Measurements from ENCODE around the gene TMEM129. TPM values are rescaled to one million over a fixed set of nuclear protein-coding genes. Genes with fewer than 3 reads are reported as not detected.

TMEM129 gene
- total and polyA plus RNA-seq, 9 donors = 19.7 to 28.4 (median 23.3) TPM

- WGBS (ENCODE audit: insufficient coverage) = 34% methylated on average over 37 of the region's 41 CpGs
- Histone ChIP-seq H3K27ac (ENCODE audit: low read length) (no peak overlapping the region), H3K36me3 (ENCODE audit: control insufficient read depth, insufficient read depth, low read length) (no peaks in the 10 kb centered on the region), H3K4me1 (ENCODE audit: control insufficient read depth, insufficient read depth, low read length) (peaks cover 26% of the 10 kb centered on the region), H3K4me3 (ENCODE audit: low read length) (no peak overlapping the region), H3K27me3 (ENCODE audit: control insufficient read depth, insufficient read depth, low read length) (peaks cover 48% of the 10 kb centered on the region), H3K9me3 (replicated peaks; ENCODE audit: control insufficient read depth, low read depth, low read length) (no peaks in the 10 kb centered on the region)
- no peak for DNase-seq
These were observed 45.3 kb upstream of the TMEM129 start for GRCh38 chr4:1766106-1767060.

DNA sequence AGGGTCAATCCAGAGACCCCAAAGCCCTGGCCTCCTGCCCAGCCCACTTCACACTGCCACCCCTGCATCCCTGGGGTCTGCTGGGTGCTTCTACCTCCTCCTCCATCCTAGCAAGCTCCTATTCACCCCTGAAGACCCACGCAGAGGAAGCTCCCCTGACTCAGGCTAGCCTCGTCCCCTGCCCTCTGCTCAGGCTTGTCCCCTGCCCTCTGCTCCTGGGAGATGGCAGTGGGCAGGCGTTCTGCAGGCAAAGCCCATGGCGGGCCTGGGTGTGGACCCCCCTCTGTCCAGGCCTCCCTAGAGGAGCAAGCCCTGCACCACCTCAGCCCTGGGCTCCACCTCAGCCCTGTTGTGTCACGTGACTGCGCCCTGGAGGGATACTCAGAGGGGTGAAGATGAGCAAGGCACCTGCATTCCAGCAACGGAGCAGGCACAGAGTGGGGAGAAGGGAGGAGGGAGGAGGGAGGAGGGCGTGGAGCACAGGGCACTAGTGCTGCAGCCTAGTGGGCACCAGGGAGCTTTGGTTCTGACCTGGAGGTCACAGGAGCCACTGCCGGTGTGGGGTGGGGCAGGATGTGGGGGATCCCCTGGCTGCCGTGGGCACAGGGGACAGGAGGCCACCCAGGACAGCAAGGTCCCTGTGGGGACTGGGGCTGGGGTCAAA lies 44.4 kb upstream of the TMEM129 start:
- H3K4me1 ChIP-seq (ENCODE audit: control insufficient read depth, insufficient read depth, low read length) = peaks cover 28% of the 10 kb centered on the region
- DNase-seq = no peak
- no peak overlapping the region for H3K27ac ChIP-seq (ENCODE audit: low read length)
- H3K36me3 ChIP-seq (ENCODE audit: control insufficient read depth, insufficient read depth, low read length) = no peaks in the 10 kb centered on the region
- WGBS (ENCODE audit: insufficient coverage) = 77% methylated on average over 8 of the region's 10 CpGs
- no peaks in the 10 kb centered on the region for H3K9me3 ChIP-seq (replicated peaks; ENCODE audit: control insufficient read depth, low read depth, low read length)
- peaks cover 44% of the 10 kb centered on the region for H3K27me3 ChIP-seq (ENCODE audit: control insufficient read depth, insufficient read depth, low read length)
- no peak overlapping the region for H3K4me3 ChIP-seq (ENCODE audit: low read length)

DNA sequence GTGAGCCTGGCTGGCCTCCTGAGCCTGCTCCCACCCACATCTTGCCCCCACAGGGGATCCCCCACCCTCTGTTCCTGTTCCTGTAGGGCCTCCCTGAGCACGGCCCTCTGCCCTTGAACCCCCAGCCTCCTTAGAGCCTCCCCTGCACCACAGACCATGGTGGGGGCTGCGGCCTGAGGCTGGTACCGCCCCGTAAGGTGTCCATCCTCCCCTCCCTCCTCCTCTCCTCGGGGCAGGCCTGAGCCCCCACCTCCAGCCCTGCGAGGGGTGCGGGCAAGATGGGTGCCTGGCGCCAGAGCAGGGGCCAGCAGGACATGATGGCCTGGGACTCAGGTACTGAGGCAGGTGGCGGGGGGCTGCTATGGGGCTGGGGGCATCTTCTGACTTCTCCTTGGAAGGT lies 43.5 kb upstream of the TMEM129 start:
- 94% methylated on average over 3 of the region's 9 CpGs for WGBS (ENCODE audit: insufficient coverage)
- DNase-seq = no peak
- Histone ChIP-seq H3K27me3 (ENCODE audit: control insufficient read depth, insufficient read depth, low read length) (peaks cover 42% of the 10 kb centered on the region), H3K27ac (ENCODE audit: low read length) (no peak overlapping the region), H3K9me3 (replicated peaks; ENCODE audit: control insufficient read depth, low read depth, low read length) (no peaks in the 10 kb centered on the region), H3K4me3 (ENCODE audit: low read length) (no peak overlapping the region), H3K4me1 (ENCODE audit: control insufficient read depth, insufficient read depth, low read length) (peaks cover 34% of the 10 kb centered on the region), H3K36me3 (ENCODE audit: control insufficient read depth, insufficient read depth, low read length) (no peaks in the 10 kb centered on the region)

- Histone ChIP-seq H3K27me3 (ENCODE audit: control insufficient read depth, insufficient read depth, low read length) (peaks cover 32% of the 10 kb centered on the region), H3K27ac (ENCODE audit: low read length) (no peak overlapping the region), H3K4me3 (ENCODE audit: low read length) (no peak overlapping the region), H3K4me1 (ENCODE audit: control insufficient read depth, insufficient read depth, low read length) (peaks cover 38% of the 10 kb centered on the region), H3K36me3 (ENCODE audit: control insufficient read depth, insufficient read depth, low read length) (no peaks in the 10 kb centered on the region), H3K9me3 (replicated peaks; ENCODE audit: control insufficient read depth, low read depth, low read length) (no peaks in the 10 kb centered on the region)
- DNase-seq = peak; percentile 74
- WGBS (ENCODE audit: insufficient coverage) = 2% methylated on average over 31 of the region's 36 CpGs
These were observed 42.5 kb upstream of the TMEM129 start for GRCh38 chr4:1763550-1764080.

DNA sequence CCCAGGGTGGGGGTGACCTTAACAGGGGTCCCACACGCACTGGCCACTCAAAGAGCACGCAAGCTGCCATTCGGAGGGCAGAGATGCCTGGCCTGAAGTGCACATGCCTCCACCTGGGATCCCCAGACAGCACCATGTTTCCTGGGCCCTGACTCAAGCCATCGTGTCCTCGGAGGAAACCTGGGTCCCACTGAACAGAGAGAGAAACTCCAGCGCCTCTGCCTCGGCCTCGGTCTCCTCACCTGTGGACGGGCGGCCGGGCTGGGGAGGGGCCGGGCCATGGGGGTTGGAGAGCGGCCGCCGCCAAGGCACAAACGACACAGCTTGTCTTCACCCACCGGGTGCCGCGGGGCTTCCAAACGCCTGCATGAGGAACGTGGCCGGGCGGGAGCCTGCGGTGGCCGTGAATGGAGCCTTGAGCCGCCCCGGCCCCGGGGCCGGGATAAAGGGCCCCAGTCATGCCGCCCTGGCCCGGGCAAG lies 42.0 kb upstream of the TMEM129 start:
- H3K27ac ChIP-seq (ENCODE audit: low read length) = no peak overlapping the region
- no peak overlapping the region for H3K4me3 ChIP-seq (ENCODE audit: low read length)
- H3K9me3 ChIP-seq (replicated peaks; ENCODE audit: control insufficient read depth, low read depth, low read length) = no peaks in the 10 kb centered on the region
- 28% methylated on average over 26 of the region's 31 CpGs for WGBS (ENCODE audit: insufficient coverage)
- peaks cover 27% of the 10 kb centered on the region for H3K27me3 ChIP-seq (ENCODE audit: control insufficient read depth, insufficient read depth, low read length)
- no peak for DNase-seq
- H3K4me1 ChIP-seq (ENCODE audit: control insufficient read depth, insufficient read depth, low read length) = peaks cover 34% of the 10 kb centered on the region
- no peaks in the 10 kb centered on the region for H3K36me3 ChIP-seq (ENCODE audit: control insufficient read depth, insufficient read depth, low read length)

GRCh38 chr4:1762264-1763010 lies 41.3 kb upstream of the TMEM129 start:
- H3K27me3 ChIP-seq (ENCODE audit: control insufficient read depth, insufficient read depth, low read length) = peaks cover 23% of the 10 kb centered on the region
- no peaks in the 10 kb centered on the region for H3K36me3 ChIP-seq (ENCODE audit: control insufficient read depth, insufficient read depth, low read length)
- H3K4me1 ChIP-seq (ENCODE audit: control insufficient read depth, insufficient read depth, low read length) = peaks cover 30% of the 10 kb centered on the region
- no peak for DNase-seq
- no peak overlapping the region for H3K27ac ChIP-seq (ENCODE audit: low read length)
- no peaks in the 10 kb centered on the region for H3K9me3 ChIP-seq (replicated peaks; ENCODE audit: control insufficient read depth, low read depth, low read length)
- H3K4me3 ChIP-seq (ENCODE audit: low read length) = no peak overlapping the region
- WGBS (ENCODE audit: insufficient coverage) = 82% methylated on average over 17 of the region's 20 CpGs

GRCh38 chr4:1761130-1761689 lies 40.1 kb upstream of the TMEM129 start:
- Histone ChIP-seq H3K27me3 (ENCODE audit: control insufficient read depth, insufficient read depth, low read length) (peaks cover 18% of the 10 kb centered on the region), H3K36me3 (ENCODE audit: control insufficient read depth, insufficient read depth, low read length) (no peaks in the 10 kb centered on the region), H3K4me3 (ENCODE audit: low read length) (no peak overlapping the region), H3K27ac (ENCODE audit: low read length) (no peak overlapping the region), H3K4me1 (ENCODE audit: control insufficient read depth, insufficient read depth, low read length) (peaks cover 24% of the 10 kb centered on the region), H3K9me3 (replicated peaks; ENCODE audit: control insufficient read depth, low read depth, low read length) (no peaks in the 10 kb centered on the region)
- 63% methylated on average over 8 of the region's 32 CpGs for WGBS (ENCODE audit: insufficient coverage)
- DNase-seq = no peak

DNA sequence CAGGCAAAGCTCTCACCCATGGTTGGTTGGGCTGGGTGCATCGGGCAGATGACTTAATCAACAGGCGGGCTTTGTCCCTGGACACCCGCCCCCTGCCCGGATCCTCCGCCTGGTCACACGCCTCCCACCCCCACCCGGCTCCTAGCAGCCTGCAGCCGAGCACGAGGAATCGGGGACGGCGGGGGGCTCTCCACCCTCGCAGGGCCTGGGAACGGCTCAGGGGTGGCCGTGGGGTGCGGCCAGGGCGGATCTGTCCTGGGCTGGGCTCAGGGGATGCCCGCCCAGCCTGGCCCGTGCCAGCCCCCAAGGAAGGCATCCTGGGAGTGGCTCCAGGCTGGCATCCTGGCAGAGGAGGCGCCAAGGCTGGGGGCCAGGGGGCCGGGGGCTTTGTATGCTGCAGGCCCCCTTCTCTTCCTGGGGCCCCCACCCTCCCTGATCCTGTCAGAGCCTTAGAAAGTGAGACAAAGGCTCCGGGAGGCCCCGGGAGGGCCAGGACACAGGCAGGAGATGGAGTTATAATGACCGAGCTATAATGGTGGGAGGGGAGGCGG lies 39.5 kb upstream of the TMEM129 start:
- Histone ChIP-seq H3K4me3 (ENCODE audit: low read length) (no peak overlapping the region), H3K27ac (ENCODE audit: low read length) (no peak overlapping the region)
- WGBS (ENCODE audit: insufficient coverage) = 20% methylated on average over 17 of the region's 25 CpGs

GRCh38 chr4:1759818-1760223 lies 38.7 kb upstream of the TMEM129 start:
- DNase-seq = no peak
- peaks cover 10% of the 10 kb centered on the region for H3K27me3 ChIP-seq (ENCODE audit: control insufficient read depth, insufficient read depth, low read length)
- H3K27ac ChIP-seq (ENCODE audit: low read length) = no peak overlapping the region
- no peaks in the 10 kb centered on the region for H3K36me3 ChIP-seq (ENCODE audit: control insufficient read depth, insufficient read depth, low read length)
- peaks cover 25% of the 10 kb centered on the region for H3K4me1 ChIP-seq (ENCODE audit: control insufficient read depth, insufficient read depth, low read length)
- 44% methylated on average over 7 of the region's 13 CpGs for WGBS (ENCODE audit: insufficient coverage)
- H3K9me3 ChIP-seq (replicated peaks; ENCODE audit: control insufficient read depth, low read depth, low read length) = no peaks in the 10 kb centered on the region
- H3K4me3 ChIP-seq (ENCODE audit: low read length) = no peak overlapping the region

More for the DNA sequence above, 39.5 kb upstream of the TMEM129 start:
- Histone ChIP-seq H3K4me1 (ENCODE audit: control insufficient read depth, insufficient read depth, low read length) (peaks cover 24% of the 10 kb centered on the region), H3K36me3 (ENCODE audit: control insufficient read depth, insufficient read depth, low read length) (no peaks in the 10 kb centered on the region), H3K9me3 (replicated peaks; ENCODE audit: control insufficient read depth, low read depth, low read length) (no peaks in the 10 kb centered on the region), H3K27me3 (ENCODE audit: control insufficient read depth, insufficient read depth, low read length) (peaks cover 16% of the 10 kb centered on the region)
- DNase-seq = no peak

Measured in muscle of leg (tissue), 11 donors.